BJ (cell line): ENCODE data around the gene LRP1B. TPM values are rescaled to one million over a fixed set of nuclear protein-coding genes. Genes with fewer than 3 reads are reported as not detected.

ENCODE experiments used
- CTCF ChIA-PET: fragments of 350-600 bp; formaldehyde crosslinking; extraction: SDS; loops from one replicate; lab custom pipeline; 2021; ENCODE audit warnings: antibody characterized with exemption, inconsistent platforms; lab: Yijun Ruan, JAX
- POLR2A ChIA-PET: fragments of 300-600 bp; sonication (Branson Sonifier 250); formaldehyde crosslinking; extraction: SDS; loops from one replicate; lab custom pipeline; 2021; ENCODE audit warnings: antibody characterized with exemption; lab: Charles Lee
- DNase-seq: peaks from one replicate; pipeline ENCODE4 v3.0.0-alpha.2; 2011; ENCODE audit warnings: low read depth
- H3K27me3 ChIP-seq: 2 replicates; pipeline ENCODE4 v1.6.0; 2011; ENCODE audit warnings: low read length; ENCODE audit not compliant: control insufficient read depth, insufficient read depth
- H3K36me3 ChIP-seq: 2 replicates; pipeline ENCODE4 v1.5.1; 2011; ENCODE audit warnings: low read length; ENCODE audit not compliant: control insufficient read depth, insufficient read depth
- H3K4me3 ChIP-seq: 2 replicates; pipeline ENCODE4 v1.5.1; 2011; ENCODE audit warnings: low read depth, mild to moderate bottlenecking, control low read depth, low read length
- polyA plus RNA-seq: library from polyadenylated mRNA; depleted of rRNA; stranded (reverse); fragments of >200 nt; gene quantifications from 2 replicates; pipeline ENCODE4 v1.2.3, GENCODE V29; 2011
- TF ChIP-seq, protein P1 (sequence below): IDR thresholded peaks from 2 replicates; pipeline ENCODE4 v1.5.1; 2011; ENCODE audit warnings: low read depth, mild to moderate bottlenecking, control low read depth, inconsistent platforms, low read length, moderate library complexity; ENCODE audit not compliant: insufficient read depth

The LRP1B gene
- polyA plus RNA-seq, 1 experiment, result 0.04 TPM

DNA sequence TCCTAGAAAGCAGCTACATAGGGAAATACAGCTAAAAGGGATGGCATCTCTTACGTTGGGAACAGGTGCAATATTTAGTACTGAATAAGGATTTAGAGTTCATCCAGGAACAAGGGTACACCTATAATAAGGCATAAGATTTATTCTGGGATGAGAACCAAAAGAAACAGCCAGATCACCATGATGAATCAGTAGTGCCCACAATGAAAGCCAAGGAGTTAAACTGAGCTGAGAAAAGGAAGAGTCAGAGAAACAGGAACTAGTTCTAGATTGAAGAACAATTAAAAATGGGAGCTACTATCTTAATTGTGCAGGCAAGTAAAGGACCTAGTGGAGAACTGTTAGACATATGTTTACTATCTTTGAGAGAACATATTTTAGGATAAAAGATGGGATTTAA, 692.3 kb downstream of the LRP1B start:
- DNase-seq, result no peak
- POLR2A ChIA-PET, result no interaction called here
- CTCF ChIA-PET, result interaction anchor here (0.6 kb wide), 1 partner anchor 182 kb away, joined by 3 read pairs; no protein-coding TSS in a partner anchor
- Histone ChIP-seq H3K27me3 (no peaks in the 10 kb centered on the region), H3K36me3 (no peaks in the 10 kb centered on the region), H3K4me3 (no peak overlapping the region)
- TF ChIP-seq, protein P1, sequence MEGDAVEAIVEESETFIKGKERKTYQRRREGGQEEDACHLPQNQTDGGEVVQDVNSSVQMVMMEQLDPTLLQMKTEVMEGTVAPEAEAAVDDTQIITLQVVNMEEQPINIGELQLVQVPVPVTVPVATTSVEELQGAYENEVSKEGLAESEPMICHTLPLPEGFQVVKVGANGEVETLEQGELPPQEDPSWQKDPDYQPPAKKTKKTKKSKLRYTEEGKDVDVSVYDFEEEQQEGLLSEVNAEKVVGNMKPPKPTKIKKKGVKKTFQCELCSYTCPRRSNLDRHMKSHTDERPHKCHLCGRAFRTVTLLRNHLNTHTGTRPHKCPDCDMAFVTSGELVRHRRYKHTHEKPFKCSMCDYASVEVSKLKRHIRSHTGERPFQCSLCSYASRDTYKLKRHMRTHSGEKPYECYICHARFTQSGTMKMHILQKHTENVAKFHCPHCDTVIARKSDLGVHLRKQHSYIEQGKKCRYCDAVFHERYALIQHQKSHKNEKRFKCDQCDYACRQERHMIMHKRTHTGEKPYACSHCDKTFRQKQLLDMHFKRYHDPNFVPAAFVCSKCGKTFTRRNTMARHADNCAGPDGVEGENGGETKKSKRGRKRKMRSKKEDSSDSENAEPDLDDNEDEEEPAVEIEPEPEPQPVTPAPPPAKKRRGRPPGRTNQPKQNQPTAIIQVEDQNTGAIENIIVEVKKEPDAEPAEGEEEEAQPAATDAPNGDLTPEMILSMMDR, result no peak

DNA sequence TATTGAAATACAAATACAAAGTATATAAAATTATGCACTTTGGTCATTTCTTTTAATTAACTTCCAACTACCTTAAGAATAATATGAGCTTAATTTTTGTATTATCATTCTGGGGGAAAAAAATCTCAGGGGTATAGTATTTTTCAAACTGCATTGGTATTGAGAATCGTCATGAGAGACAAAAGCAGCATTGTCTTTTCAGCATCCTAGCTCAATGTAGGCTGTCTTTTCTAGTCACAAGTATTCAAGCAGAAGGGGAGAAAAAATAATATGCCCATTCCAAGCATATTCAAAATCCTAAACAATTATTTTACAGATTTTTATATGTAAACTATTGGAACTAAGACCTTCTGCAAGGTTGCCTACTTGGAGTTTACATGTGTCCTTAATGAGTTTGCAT, 693.3 kb downstream of the LRP1B start:
- Histone ChIP-seq H3K36me3 (no peaks in the 10 kb centered on the region), H3K27me3 (no peaks in the 10 kb centered on the region), H3K4me3 (no peak overlapping the region)
- POLR2A ChIA-PET, result no interaction called here
- CTCF ChIA-PET, result no interaction called here
- DNase-seq, result no peak
- TF ChIP-seq, protein P1, result no peak

DNA sequence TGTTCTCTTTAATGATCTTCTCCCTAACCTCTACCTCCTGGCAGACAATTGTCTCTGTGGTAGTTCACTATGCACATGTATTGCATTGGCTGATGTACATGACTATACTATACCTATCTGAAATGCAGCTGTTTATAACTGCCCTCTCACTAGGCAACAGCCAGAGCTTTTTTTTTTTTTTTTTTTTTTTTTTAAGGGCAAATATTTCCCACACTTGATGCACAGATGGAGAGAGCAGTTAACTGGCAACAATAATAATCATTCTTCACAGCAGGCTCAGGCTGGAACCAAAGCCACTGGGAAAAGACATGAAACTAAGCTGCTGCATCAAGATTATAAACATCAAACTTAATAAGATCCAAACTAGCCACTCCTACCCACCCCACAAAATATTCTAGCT, 707.7 kb downstream of the LRP1B start:
- POLR2A ChIA-PET, result no interaction called here
- CTCF ChIA-PET, result no interaction called here
- no peaks in the 10 kb centered on the region for H3K36me3 ChIP-seq
- DNase-seq, result no peak
- H3K27me3 ChIP-seq, result no peaks in the 10 kb centered on the region
- TF ChIP-seq, protein P1, result no peak
- no peak overlapping the region for H3K4me3 ChIP-seq

DNA sequence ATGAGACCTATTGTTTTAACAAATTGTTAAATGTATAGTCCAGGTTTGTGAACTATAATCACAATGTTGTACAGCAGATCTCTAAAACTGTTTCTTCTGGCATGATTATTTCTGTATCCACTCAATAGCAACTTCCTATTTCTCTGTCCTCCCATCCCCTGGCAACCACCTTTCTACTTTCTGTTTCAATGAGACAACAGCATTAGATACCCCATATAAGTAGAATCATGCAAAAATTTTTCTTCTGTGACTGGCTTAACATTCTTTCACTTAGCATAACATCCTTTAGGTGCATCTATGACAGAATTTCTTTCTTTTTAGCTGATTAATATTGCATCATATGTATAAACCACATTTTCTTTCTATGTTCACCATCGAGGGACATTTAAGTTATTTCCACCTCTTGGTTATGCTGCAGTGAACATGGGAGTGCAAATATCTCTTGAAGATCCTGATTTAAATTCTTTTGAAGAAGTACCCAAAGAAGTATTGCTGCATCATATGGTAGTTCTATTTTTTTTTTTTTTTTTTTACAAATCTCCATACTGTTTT, 713.5 kb downstream of the LRP1B start:
- TF ChIP-seq, protein P1, result no peak
- no peaks in the 10 kb centered on the region for H3K27me3 ChIP-seq
- DNase-seq, result no peak
- H3K4me3 ChIP-seq, result no peak overlapping the region
- CTCF ChIA-PET, result no interaction called here
- POLR2A ChIA-PET, result no interaction called here
- no peaks in the 10 kb centered on the region for H3K36me3 ChIP-seq

DNA sequence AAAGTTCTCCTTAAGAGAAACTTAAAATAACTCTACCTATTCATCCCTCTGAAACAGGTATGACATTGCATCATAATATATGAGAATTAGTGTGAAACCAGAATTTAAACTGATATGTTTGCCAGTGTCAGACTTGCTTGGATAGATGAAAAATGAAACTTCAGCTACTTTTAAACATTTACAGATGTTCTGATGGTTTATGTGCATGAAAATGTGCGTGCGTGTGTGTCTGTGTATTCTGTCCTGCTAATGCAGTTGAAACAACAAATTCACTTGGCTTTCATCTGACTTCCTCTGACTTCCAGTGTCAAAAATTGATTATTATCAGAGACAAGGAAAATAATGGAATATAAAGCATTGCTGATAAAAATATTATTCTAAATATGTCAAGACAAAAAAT, 719.4 kb downstream of the LRP1B start:
- ChIA-PET CTCF (no interaction called here), POLR2A (no interaction called here)
- no peak overlapping the region for H3K4me3 ChIP-seq
- H3K27me3 ChIP-seq, result no peaks in the 10 kb centered on the region
- TF ChIP-seq, protein P1, result no peak
- no peak for DNase-seq
- no peaks in the 10 kb centered on the region for H3K36me3 ChIP-seq
